T-cell (primary cell): Measurements from ENCODE around the gene GPR31. TPM values are rescaled to one million over a fixed set of nuclear protein-coding genes. Genes with fewer than 3 reads are reported as not detected.
A peak's percentile ranks its signal among the peaks of the same experiment; 100 is the strongest.

Experiments
- ATAC-seq, 4 experiments: fragments of 200-7000 bp in 3 of 4; fragments of 150-1000 bp in 1 of 4; cut with Tn5 transposase; replicated peaks in 1 of 4; 1 replicate in 3 of 4; 2 replicates in 1 of 4; pipeline ENCODE4 v1.10.0; 2021; ENCODE audit warnings: moderate library complexity in 3 of 4, mild to moderate bottlenecking in 2 of 4, moderate number of reproducible peaks in 1 of 4
- CTCF ChIA-PET, 2 donors: fragments of 300-600 bp; sonication (Branson Sonifier 250); formaldehyde crosslinking; loops; one replicate each; lab custom pipeline; 2022; ENCODE audit warnings: antibody characterized with exemption in 2 of 2; lab: Charles Lee
- POLR2A ChIA-PET, 2 donors: fragments of 300-600 bp; sonication (Branson Sonifier 250); formaldehyde crosslinking; loops; one replicate each; lab custom pipeline; 2022; ENCODE audit warnings: antibody characterized with exemption in 2 of 2; lab: Charles Lee
- DNase-seq, 35 experiments: peaks; one replicate each; pipeline versions ENCODE4 v3.0.0 to v3.0.0-alpha.2; 2013 to 2023
- H3K27ac ChIP-seq: one replicate; pipeline ENCODE4 v1.5.1; 2013; ENCODE audit warnings: low read length
- H3K27me3 ChIP-seq, 2 experiments: replicated peaks in 1 of 2; 1 replicate in 1 of 2; 2 replicates in 1 of 2; pipeline versions ENCODE4 v1.6.1 to v1.7.0; 2013; ENCODE audit warnings: low read length in 1 of 2, mixed read lengths in 1 of 2; ENCODE audit not compliant: control insufficient read depth in 2 of 2, insufficient read depth in 2 of 2; ENCODE audit errors: extremely low read depth in 1 of 2
- H3K36me3 ChIP-seq, 2 donors: 1 replicate in 1 of 2; 2 replicates in 1 of 2; pipeline versions ENCODE4 v1.6.1 to v1.7.0; 2013; ENCODE audit warnings: low read length in 1 of 2; ENCODE audit not compliant: control insufficient read depth in 2 of 2, insufficient read depth in 1 of 2; ENCODE audit errors: extremely low read depth in 1 of 2
- H3K4me1 ChIP-seq, 2 experiments: 1 replicate in 1 of 2; 2 replicates in 1 of 2; pipeline versions ENCODE4 v1.6.1 to v1.7.0; 2013; ENCODE audit warnings: low read length in 2 of 2, mixed read lengths in 1 of 2; ENCODE audit not compliant: insufficient read depth in 2 of 2, control insufficient read depth in 1 of 2; ENCODE audit errors: extremely low read depth in 1 of 2
- H3K4me3 ChIP-seq, 2 donors: 1 replicate in 1 of 2; 2 replicates in 1 of 2; pipeline versions ENCODE4 v1.5.1 to v1.7.0; 2013; ENCODE audit warnings: mild to moderate bottlenecking in 2 of 2, low read length in 1 of 2, moderate library complexity in 1 of 2; ENCODE audit not compliant: control insufficient read depth in 1 of 2; ENCODE audit errors: extremely low read depth in 1 of 2
- H3K9me3 ChIP-seq: 2 replicates; pipeline ENCODE4 v1.7.0; 2013
- H3K27ac Mint-ChIP-seq, 2 donors: one replicate each; pipeline ENCODE4 v1.8.0; 2020 to 2021; ENCODE audit warnings: mild to moderate bottlenecking in 2 of 2, mixed read lengths in 2 of 2
- H3K27me3 Mint-ChIP-seq, 2 donors: one replicate each; pipeline ENCODE4 v1.8.0; 2021 to 2022; ENCODE audit warnings: mixed read lengths in 2 of 2
- H3K36me3 Mint-ChIP-seq: one replicate; pipeline ENCODE4 v1.8.0; 2021; ENCODE audit warnings: mixed read lengths
- H3K4me1 Mint-ChIP-seq, 3 donors: one replicate each; pipeline ENCODE4 v1.8.0; 2020 to 2022; ENCODE audit warnings: mixed read lengths in 3 of 3, mild to moderate bottlenecking in 1 of 3
- H3K4me3 Mint-ChIP-seq, 3 donors: one replicate each; pipeline ENCODE4 v1.8.0; 2020 to 2022; ENCODE audit warnings: mild to moderate bottlenecking in 3 of 3, mixed read lengths in 3 of 3, moderate library complexity in 3 of 3
- H3K9me3 Mint-ChIP-seq, 3 donors: one replicate each; pipeline ENCODE4 v1.8.0; 2020 to 2022; ENCODE audit warnings: mixed read lengths in 3 of 3
- WGBS: methylation state at CpG from one replicate; pipeline ENCODE4 v1.1.5; 2013; ENCODE audit warnings: missing lambda C conversion rate; ENCODE audit not compliant: insufficient coverage; 5-methylcytosine and 5-hydroxymethylcytosine counted together
- total RNA-seq, 35 experiments: library from RNA in 6 of 35; stranded (reverse) in 6 of 35; fragments of 120-200 nt in 1 of 35; gene quantifications; one replicate each; pipeline versions ENCODE4 v1.2.1 to v1.2.4 and lab custom pipeline; 2013 to 2026

GPR31 gene
- total RNA-seq, 5 donors from 2014 or later (not counting 1 experiment from before 2014, with no cell fraction given), result not detected

DNA sequence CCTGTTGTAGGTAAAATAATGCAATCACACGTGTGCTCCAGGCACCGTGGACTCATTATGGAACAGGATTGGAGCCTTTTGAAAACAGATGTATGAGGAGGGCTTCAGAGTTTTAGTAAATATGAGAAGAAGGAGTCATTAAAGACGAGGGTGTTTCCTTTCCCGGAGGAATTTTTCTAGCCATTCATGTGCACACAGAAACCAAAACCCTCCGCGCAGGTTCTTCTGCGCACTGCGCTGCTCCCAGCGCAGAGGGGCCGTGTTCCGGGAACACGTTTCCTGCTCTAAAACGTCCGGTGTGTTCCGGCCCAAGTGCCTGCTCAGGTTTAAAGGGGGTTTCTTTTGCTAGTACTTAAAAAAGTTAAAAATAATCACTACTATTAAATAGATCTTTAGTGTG, 11.6 kb downstream of the GPR31 start:
- no peaks in the 10 kb centered on the region for H3K9me3 Mint-ChIP-seq
- peaks cover 0 to 17% (median 12%) of the 10 kb centered on the region in 3 donors for H3K4me1 Mint-ChIP-seq
- no peak overlapping the region for H3K27ac ChIP-seq
- H3K27me3 ChIP-seq, result no peaks in the 10 kb centered on the region
- H3K4me3 ChIP-seq, result no peak overlapping the region
- no peak for ATAC-seq
- H3K36me3 ChIP-seq, result no peaks in the 10 kb centered on the region
- no peaks in the 10 kb centered on the region for H3K9me3 ChIP-seq
- 73% methylated on average over 8 of the region's 15 CpGs for WGBS
- ChIA-PET CTCF (interaction anchor here in 1 of 2 donors (0.9 kb wide), 1 partner anchor 158 kb away, joined by 3 read pairs; no protein-coding TSS in a partner anchor), POLR2A (no interaction called here)
- DNase-seq, result no peak
- H3K36me3 Mint-ChIP-seq, result no peaks in the 10 kb centered on the region
- peaks cover 4 to 5% of the 10 kb centered on the region in 2 donors for H3K27me3 Mint-ChIP-seq
- H3K27ac Mint-ChIP-seq, result no peak overlapping the region
- peaks cover 0 to 11% of the 10 kb centered on the region in 2 experiments for H3K4me1 ChIP-seq
- H3K4me3 Mint-ChIP-seq, result peak overlapping the region in 1 of 3 donors; percentile 15

DNA sequence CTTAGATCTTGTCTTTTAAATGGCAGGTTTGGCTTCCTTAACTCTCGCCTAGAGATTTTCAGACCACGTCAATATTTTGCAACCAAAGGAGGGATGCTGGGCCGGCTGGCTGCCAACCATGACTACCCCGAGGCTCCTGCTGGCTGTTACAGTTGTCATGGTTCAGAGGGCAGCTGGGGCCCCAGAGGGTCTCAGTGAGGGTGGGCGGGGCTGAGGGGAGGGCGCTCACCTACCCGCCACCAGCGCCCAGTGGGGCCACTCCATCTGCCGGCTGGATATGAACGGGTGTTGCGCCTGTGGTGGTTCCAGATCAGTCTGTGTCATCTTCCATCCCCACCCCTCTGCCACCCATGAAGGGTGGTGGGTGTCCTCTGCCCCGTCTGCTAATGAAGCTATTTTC, 12.3 kb downstream of the GPR31 start:
- DNase-seq (no peak), ATAC-seq (no peak)
- 96% methylated on average over 4 of the region's 12 CpGs for WGBS
- CTCF ChIA-PET, result interaction anchor here (0.6 to 0.9 kb wide), 2 partner anchors 57 to 157 kb away, joined by 3 read pairs; no protein-coding TSS in a partner anchor
- Histone ChIP-seq H3K9me3 (no peaks in the 10 kb centered on the region), H3K27ac (no peak overlapping the region), H3K4me3 (no peak overlapping the region), H3K4me1 (peaks cover 0 to 18% of the 10 kb centered on the region in 2 experiments), H3K27me3 (no peaks in the 10 kb centered on the region), H3K36me3 (no peaks in the 10 kb centered on the region)
- H3K27ac Mint-ChIP-seq, result no peak overlapping the region
- no peak overlapping the region for H3K4me3 Mint-ChIP-seq
- peaks cover 4 to 5% of the 10 kb centered on the region in 2 donors for H3K27me3 Mint-ChIP-seq
- H3K4me1 Mint-ChIP-seq, result peaks cover 0 to 19% (median 13%) of the 10 kb centered on the region in 3 donors
- H3K36me3 Mint-ChIP-seq, result no peaks in the 10 kb centered on the region
- H3K9me3 Mint-ChIP-seq, result no peaks in the 10 kb centered on the region
- POLR2A ChIA-PET, result no interaction called here

DNA sequence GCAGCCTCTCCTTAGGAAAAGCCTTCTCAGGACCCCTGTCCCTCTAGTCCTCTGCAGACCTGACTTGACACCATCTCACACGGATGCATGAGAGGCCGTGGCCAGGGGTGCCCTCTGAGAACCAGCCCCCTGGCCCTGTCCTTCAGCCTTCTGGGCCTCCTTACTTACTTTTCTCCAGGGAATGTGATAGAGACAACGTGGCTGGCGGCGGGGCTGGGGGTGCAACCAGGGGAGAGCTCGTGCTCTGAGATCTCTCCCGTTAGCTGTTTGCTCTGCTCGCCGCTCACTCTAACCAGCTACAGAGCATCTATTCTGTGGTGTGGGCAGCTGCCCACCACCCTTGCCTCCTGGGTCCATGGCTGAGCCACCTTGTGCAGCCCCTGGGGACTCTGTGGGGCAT, 14.7 kb downstream of the GPR31 start:
- Histone ChIP-seq H3K27ac (no peak overlapping the region), H3K4me3 (no peak overlapping the region), H3K27me3 (no peaks in the 10 kb centered on the region), H3K4me1 (peaks cover 0 to 18% of the 10 kb centered on the region in 2 experiments), H3K36me3 (no peaks in the 10 kb centered on the region), H3K9me3 (no peaks in the 10 kb centered on the region)
- H3K27ac Mint-ChIP-seq, result no peak overlapping the region
- H3K4me1 Mint-ChIP-seq, result peaks cover 0 to 31% (median 21%) of the 10 kb centered on the region in 3 donors
- peaks cover 4 to 5% of the 10 kb centered on the region in 2 donors for H3K27me3 Mint-ChIP-seq
- WGBS, result 87% methylated on average over 9 of the region's 9 CpGs
- CTCF ChIA-PET, result interaction anchor here (0.7 to 2.3 kb wide), 4 partner anchors 20 to 1495 kb away, joined by 3 to 16 read pairs (median 3); partner anchors contain the start of gene CCR6 (in 1 of the 2)
- ATAC-seq, result no peak
- DNase-seq, result no peak
- H3K36me3 Mint-ChIP-seq, result no peaks in the 10 kb centered on the region
- POLR2A ChIA-PET, result no interaction called here
- H3K4me3 Mint-ChIP-seq, result no peak overlapping the region
- H3K9me3 Mint-ChIP-seq, result no peaks in the 10 kb centered on the region

DNA sequence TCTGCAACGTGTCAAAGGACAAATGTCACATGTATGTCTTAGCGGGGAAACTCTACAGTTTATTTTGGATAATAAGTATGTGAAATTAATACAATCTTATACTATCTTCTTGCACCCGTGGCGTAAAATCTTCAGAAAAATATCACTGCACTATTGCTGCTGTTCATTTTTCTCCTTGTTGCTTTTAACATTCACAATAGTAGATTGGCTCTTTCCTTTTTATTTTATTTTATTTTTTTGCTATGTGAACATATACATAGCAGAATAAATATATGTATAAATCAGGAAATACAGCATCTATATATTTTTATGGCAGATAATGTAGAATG, 15.4 kb downstream of the GPR31 start:
- Histone ChIP-seq H3K36me3 (no peaks in the 10 kb centered on the region), H3K4me1 (peaks cover 0 to 18% of the 10 kb centered on the region in 2 experiments), H3K4me3 (no peak overlapping the region), H3K27me3 (no peaks in the 10 kb centered on the region), H3K27ac (no peak overlapping the region), H3K9me3 (no peaks in the 10 kb centered on the region)
- Mint-ChIP-seq H3K27me3 (peaks cover 4 to 5% of the 10 kb centered on the region in 2 donors), H3K36me3 (peaks cover 4% of the 10 kb centered on the region), H3K27ac (peak overlapping the region; percentile 56 to 74), H3K4me3 (no peak overlapping the region), H3K4me1 (peaks cover 0 to 37% (median 24%) of the 10 kb centered on the region in 3 donors), H3K9me3 (no peaks in the 10 kb centered on the region)
- DNase-seq (no peak), ATAC-seq (no peak)
- CTCF ChIA-PET, result interaction anchor here (0.6 to 2.3 kb wide), 10 partner anchors 19 to 367 kb away, joined by 3 to 16 read pairs (median 6); partner anchors contain the start of gene CCR6 (in 1 of the 2)
- POLR2A ChIA-PET, result no interaction called here
- no CpG with 5 or more reads among the region's 4 CpGs for WGBS

DNA sequence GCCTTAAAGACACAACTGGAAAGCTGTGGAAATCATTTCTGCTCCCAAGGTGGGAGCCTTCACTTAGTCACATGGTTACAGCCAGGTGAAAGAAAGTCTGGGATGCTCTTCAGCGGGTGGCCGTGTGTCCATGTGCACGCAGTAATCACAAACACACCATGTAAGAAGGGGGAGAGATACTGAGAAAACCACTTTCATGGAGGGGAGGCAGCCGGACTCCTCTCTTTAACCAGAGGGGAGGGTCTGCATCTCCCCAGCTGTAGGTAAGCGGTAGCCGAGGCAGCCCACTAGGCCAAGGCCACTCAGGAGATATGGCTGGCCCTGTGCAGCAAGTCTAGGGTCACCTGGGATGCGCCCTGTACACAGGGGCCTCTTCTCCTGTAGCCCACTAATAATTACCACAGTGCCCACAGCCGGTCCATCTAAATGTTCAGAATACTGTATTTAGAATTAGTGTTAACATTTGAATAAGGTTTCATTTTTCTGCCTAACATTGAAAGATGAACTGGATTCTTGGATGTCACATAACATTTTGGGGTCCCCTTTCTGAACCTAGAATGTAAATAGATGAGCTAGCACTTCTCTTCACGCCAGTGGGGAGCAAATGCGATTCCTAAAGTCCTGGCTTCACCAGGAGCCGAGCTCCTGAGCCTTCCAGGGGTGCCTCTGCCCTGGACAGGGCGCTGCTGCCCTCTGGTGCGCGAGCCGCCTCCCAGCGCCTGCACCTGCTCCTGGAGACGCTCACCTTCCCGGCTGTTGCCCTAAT, 15.9 kb downstream of the GPR31 start:
- no peaks in the 10 kb centered on the region for H3K36me3 ChIP-seq
- H3K9me3 Mint-ChIP-seq, result no peaks in the 10 kb centered on the region
- H3K4me3 Mint-ChIP-seq, result no peak overlapping the region
- POLR2A ChIA-PET, result interaction anchor here in 1 of 2 donors (0.5 kb wide), 1 partner anchor 208 kb away, joined by 4 read pairs; no protein-coding TSS in a partner anchor
- no peak overlapping the region for H3K27ac ChIP-seq
- no peak overlapping the region for H3K4me3 ChIP-seq
- no peaks in the 10 kb centered on the region for H3K9me3 ChIP-seq
- ATAC-seq (peak; percentile 66 to 77 (median 75)), DNase-seq (peak in 25 of 35 experiments; percentile 22 to 72 (median 40))
- H3K27me3 Mint-ChIP-seq, result peaks cover 4 to 5% of the 10 kb centered on the region in 2 donors
- 15% methylated on average over 8 of the region's 18 CpGs for WGBS
- no peaks in the 10 kb centered on the region for H3K27me3 ChIP-seq
- peaks cover 0 to 42% (median 29%) of the 10 kb centered on the region in 3 donors for H3K4me1 Mint-ChIP-seq
- peak overlapping the region; percentile 56 to 74 for H3K27ac Mint-ChIP-seq
- CTCF ChIA-PET, result interaction anchor here (0.6 to 2.3 kb wide), 12 partner anchors 18 to 367 kb away, joined by 3 to 16 read pairs (median 5); partner anchors contain the start of gene CCR6 (in 1 of the 2)
- peaks cover 0 to 18% of the 10 kb centered on the region in 2 experiments for H3K4me1 ChIP-seq
- H3K36me3 Mint-ChIP-seq, result peaks cover 9% of the 10 kb centered on the region
